Effector memory CD8-positive, alpha-beta T cell (primary cell): ENCODE data around the gene RAB4B.
"Not testable (repeated sequence)": the region's sequence is repeated elsewhere in the genome, so short reads cannot be mapped to it uniquely, and the experiment has no call there.

Experiments used
- ATAC-seq: fragments of 150-1000 bp; cut with Tn5 transposase; replicated peaks from 2 replicates; pipeline ENCODE4 v1.10.0; 2021; ENCODE audit warnings: mild to moderate bottlenecking, moderate library complexity
- DNase-seq, 3 experiments: peaks; one replicate each; pipeline ENCODE4 v3.0.0; 2021
- H3K27ac Mint-ChIP-seq, 2 donors: one replicate each; pipeline ENCODE4 v1.8.0; 2022; ENCODE audit warnings: mild to moderate bottlenecking in 2 of 2, mixed read lengths in 2 of 2, moderate library complexity in 2 of 2
- H3K27me3 Mint-ChIP-seq, 2 donors: one replicate each; pipeline ENCODE4 v1.8.0; 2022; ENCODE audit warnings: mixed read lengths in 2 of 2
- H3K36me3 Mint-ChIP-seq: one replicate; pipeline ENCODE4 v1.8.0; 2022; ENCODE audit warnings: mild to moderate bottlenecking, moderate library complexity, mixed read lengths; ENCODE audit not compliant: insufficient read depth
- H3K4me1 Mint-ChIP-seq, 2 donors: one replicate each; pipeline ENCODE4 v1.8.0; 2022; ENCODE audit warnings: low read depth in 2 of 2, mixed read lengths in 2 of 2
- H3K4me3 Mint-ChIP-seq, 2 donors: one replicate each; pipeline ENCODE4 v1.8.0; 2022; ENCODE audit warnings: mild to moderate bottlenecking in 2 of 2, mixed read lengths in 2 of 2, moderate library complexity in 2 of 2
- H3K9me3 Mint-ChIP-seq, 2 donors: one replicate each; pipeline ENCODE4 v1.8.0; 2022; ENCODE audit warnings: mixed read lengths in 2 of 2

Gene RAB4B

GRCh38 chr19:40805258-40805868 is 27.3 kb downstream of the RAB4B start:
- peaks cover 76 to 77% of the 10 kb centered on the region in 2 donors for H3K4me1 Mint-ChIP-seq

GRCh38 chr19:40806423-40807146 is 28.5 kb downstream of the RAB4B start:
- DNase-seq, result peak; percentile 74 to 79 (median 77)
- H3K4me3 Mint-ChIP-seq, result peak overlapping the region; percentile 98 to 100
- no peaks in the 10 kb centered on the region for H3K9me3 Mint-ChIP-seq
- peak overlapping the region; percentile 88 to 100 for H3K27ac Mint-ChIP-seq
- ATAC-seq, result peak; percentile 60
- peaks cover 76 to 81% of the 10 kb centered on the region in 2 donors for H3K4me1 Mint-ChIP-seq
- peaks cover 86% of the 10 kb centered on the region for H3K36me3 Mint-ChIP-seq
- no peaks in the 10 kb centered on the region for H3K27me3 Mint-ChIP-seq

More at GRCh38 chr19:40805258-40805868, 27.3 kb downstream of the RAB4B start:
- peaks cover 87% of the 10 kb centered on the region for H3K36me3 Mint-ChIP-seq
- no peaks in the 10 kb centered on the region for H3K27me3 Mint-ChIP-seq
- peak overlapping the region; percentile 98 to 100 for H3K4me3 Mint-ChIP-seq
- no peaks in the 10 kb centered on the region for H3K9me3 Mint-ChIP-seq
- H3K27ac Mint-ChIP-seq, result peak overlapping the region; percentile 88 to 100
- ATAC-seq, result no peak
- no peak for DNase-seq

GRCh38 chr19:40807147-40808020 is 29.3 kb downstream of the RAB4B start:
- H3K36me3 Mint-ChIP-seq, result peaks cover 85% of the 10 kb centered on the region
- no peaks in the 10 kb centered on the region for H3K27me3 Mint-ChIP-seq
- no peak for DNase-seq
- H3K27ac Mint-ChIP-seq, result peak overlapping the region; percentile 88 to 100
- H3K4me3 Mint-ChIP-seq, result peak overlapping the region; percentile 98 to 100
- no peak for ATAC-seq
- peaks cover 76 to 80% of the 10 kb centered on the region in 2 donors for H3K4me1 Mint-ChIP-seq
- H3K9me3 Mint-ChIP-seq, result no peaks in the 10 kb centered on the region

GRCh38 chr19:40808021-40808325 is 29.9 kb downstream of the RAB4B start:
- DNase-seq, result no peak
- H3K36me3 Mint-ChIP-seq, result peaks cover 82% of the 10 kb centered on the region
- no peak for ATAC-seq
- no peaks in the 10 kb centered on the region for H3K9me3 Mint-ChIP-seq
- H3K4me3 Mint-ChIP-seq, result peak overlapping the region; percentile 73 to 98
- H3K27me3 Mint-ChIP-seq, result no peaks in the 10 kb centered on the region
- H3K4me1 Mint-ChIP-seq, result peaks cover 76 to 80% of the 10 kb centered on the region in 2 donors
- H3K27ac Mint-ChIP-seq, result peak overlapping the region; percentile 88 to 100

GRCh38 chr19:40808497-40808896 is 30.4 kb downstream of the RAB4B start:
- H3K4me3 Mint-ChIP-seq, result peak overlapping the region in 1 of 2 donors; percentile 89
- no peaks in the 10 kb centered on the region for H3K9me3 Mint-ChIP-seq
- peaks cover 73 to 76% of the 10 kb centered on the region in 2 donors for H3K4me1 Mint-ChIP-seq
- no peaks in the 10 kb centered on the region for H3K27me3 Mint-ChIP-seq
- DNase-seq (no peak), ATAC-seq (no peak)
- peak overlapping the region; percentile 88 to 100 for H3K27ac Mint-ChIP-seq
- peaks cover 77% of the 10 kb centered on the region for H3K36me3 Mint-ChIP-seq

GRCh38 chr19:40809358-40810086 is 31.5 kb downstream of the RAB4B start:
- peak overlapping the region; percentile 28 to 100 for H3K27ac Mint-ChIP-seq
- H3K27me3 Mint-ChIP-seq, result no peaks in the 10 kb centered on the region
- peak overlapping the region; percentile 89 to 90 for H3K4me3 Mint-ChIP-seq
- H3K9me3 Mint-ChIP-seq, result no peaks in the 10 kb centered on the region
- DNase-seq (no peak), ATAC-seq (no peak)
- peaks cover 68% of the 10 kb centered on the region for H3K36me3 Mint-ChIP-seq
- peaks cover 63 to 71% of the 10 kb centered on the region in 2 donors for H3K4me1 Mint-ChIP-seq

- ATAC-seq (no peak), DNase-seq (no peak)
- Mint-ChIP-seq H3K27ac (peak overlapping the region; percentile 28 to 100), H3K9me3 (no peaks in the 10 kb centered on the region), H3K4me3 (peak overlapping the region; percentile 89 to 90), H3K36me3 (peaks cover 66% of the 10 kb centered on the region), H3K27me3 (no peaks in the 10 kb centered on the region), H3K4me1 (peaks cover 57 to 65% of the 10 kb centered on the region in 2 donors)
Observed at GRCh38 chr19:40810160-40810559, 32.1 kb downstream of the RAB4B start.

GRCh38 chr19:40810649-40811408 is 32.8 kb downstream of the RAB4B start:
- H3K4me3 Mint-ChIP-seq, result peak overlapping the region; percentile 89 to 90
- ATAC-seq, result peak; percentile 61
- peak overlapping the region; percentile 69 to 100 for H3K27ac Mint-ChIP-seq
- DNase-seq, result peak in 2 of 3 experiments; percentile 39 to 40
- H3K4me1 Mint-ChIP-seq, result peaks cover 54 to 58% of the 10 kb centered on the region in 2 donors
- H3K36me3 Mint-ChIP-seq, result peaks cover 62% of the 10 kb centered on the region
- H3K27me3 Mint-ChIP-seq, H3K9me3 Mint-ChIP-seq: not testable (repeated sequence)

GRCh38 chr19:40811478-40812341 is 33.7 kb downstream of the RAB4B start:
- ATAC-seq, result no peak
- Mint-ChIP-seq H3K27ac (peak overlapping the region; percentile 69 to 100), H3K9me3 (no peaks in the 10 kb centered on the region), H3K4me3 (peak overlapping the region; percentile 89 to 90), H3K36me3 (peaks cover 58% of the 10 kb centered on the region), H3K4me1 (peaks cover 48 to 50% of the 10 kb centered on the region in 2 donors), H3K27me3 (no peaks in the 10 kb centered on the region)
- no peak for DNase-seq

- Mint-ChIP-seq H3K27ac (peak overlapping the region; percentile 69 to 100), H3K36me3 (peaks cover 51% of the 10 kb centered on the region), H3K4me3 (peak overlapping the region; percentile 89 to 90), H3K4me1 (peaks cover 40 to 42% of the 10 kb centered on the region in 2 donors)
- not testable (repeated sequence) for H3K27me3 Mint-ChIP-seq, H3K9me3 Mint-ChIP-seq, DNase-seq, ATAC-seq
Observed at GRCh38 chr19:40812571-40812970, 34.5 kb downstream of the RAB4B start.

- no peak for DNase-seq
- Mint-ChIP-seq H3K36me3 (peaks cover 46% of the 10 kb centered on the region), H3K4me1 (peaks cover 37 to 40% of the 10 kb centered on the region in 2 donors), H3K27me3 (no peaks in the 10 kb centered on the region), H3K27ac (peak overlapping the region; percentile 69 to 100), H3K4me3 (peak overlapping the region in 1 of 2 donors; percentile 89), H3K9me3 (no peaks in the 10 kb centered on the region)
- no peak for ATAC-seq
Observed at GRCh38 chr19:40813182-40813581, 35.1 kb downstream of the RAB4B start.
